ENCODE results near the gene C1orf21. TPM values are rescaled to one million over a fixed set of nuclear protein-coding genes. Genes with fewer than 3 reads are reported as not detected.

Gene C1orf21
- total and polyA plus RNA-seq, 2 donors (not counting 3 experiments of a cell fraction or from before 2014, with no cell fraction given), result 0.79 to 8.5 TPM

DNA sequence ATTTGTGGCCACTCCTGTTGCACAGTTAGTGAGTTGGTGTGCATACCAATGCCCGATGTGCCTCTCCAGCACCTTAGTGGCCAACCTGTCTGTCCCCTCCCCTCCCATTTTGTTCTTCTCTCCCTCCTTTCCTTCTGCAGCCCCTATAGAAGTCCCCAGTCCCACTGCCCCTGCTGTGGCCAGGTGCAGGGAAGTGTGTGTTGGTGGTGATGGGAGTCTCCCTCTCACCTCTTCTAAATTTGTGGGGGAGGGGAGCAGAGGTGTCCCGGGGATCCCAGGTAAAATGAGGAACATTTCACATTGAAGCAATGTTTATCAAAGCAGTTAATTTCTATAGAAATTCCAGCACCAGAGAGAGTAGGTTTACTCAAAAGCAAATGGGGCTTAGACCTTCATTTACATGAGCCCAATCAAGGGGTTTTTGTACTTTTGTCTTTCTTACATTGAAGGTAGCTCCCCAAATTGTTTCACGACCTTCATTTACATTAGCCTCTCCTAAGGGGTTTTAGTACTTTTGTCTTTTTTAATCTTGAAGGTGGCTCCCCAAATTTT lies 3.0 kb upstream of the C1orf21 start:
- Histone ChIP-seq H3K4me3 (replicated peaks in 1 of 3; ENCODE audit: insufficient read depth in 1 of 3, low read depth in 1 of 3, low read length in 3 of 3) (no peak overlapping the region), H3K27ac (ENCODE audit: insufficient read depth, low read depth, low read length) (no peak overlapping the region), H3K9me3 (replicated peaks; ENCODE audit: control insufficient read depth, insufficient read depth, low read length) (no peaks in the 10 kb centered on the region), H4K20me1 (replicated peaks; ENCODE audit: control insufficient read depth, extremely low read depth, insufficient read depth, low read length) (no peaks in the 10 kb centered on the region), H3K9ac (replicated peaks; ENCODE audit: extremely low read depth, insufficient read depth, low read length) (no peak overlapping the region), H3K4me2 (ENCODE audit: insufficient read depth, low read length) (no peak overlapping the region), H3K27me3 (ENCODE audit: control insufficient read depth in 2 of 2, insufficient read depth in 2 of 2, low read length in 2 of 2) (peaks cover 12 to 20% of the 10 kb centered on the region in 2 experiments), H3K36me3 (ENCODE audit: control insufficient read depth in 2 of 2, extremely low read depth in 1 of 2, insufficient read depth in 2 of 2, low read length in 2 of 2) (no peaks in the 10 kb centered on the region), H3K9me1 (replicated peaks; ENCODE audit: control insufficient read depth, extremely low read depth, insufficient read depth, low read length) (no peaks in the 10 kb centered on the region), H2AFZ (ENCODE audit: low read depth, low read length) (no peak overlapping the region), H3K4me1 (ENCODE audit: control insufficient read depth, extremely low read depth, insufficient read depth, low read length) (peaks cover 15% of the 10 kb centered on the region), H3K79me2 (ENCODE audit: control insufficient read depth, insufficient read depth, low read length) (no peaks in the 10 kb centered on the region)
- FAIRE-seq (no peak), DNase-seq (ENCODE audit: low read depth, low spot score) (no peak)
- dilution Hi-C loops (cut with MboI; ENCODE audit: extremely low pct_ligation_motif_present, low sequenced_read_pairs), result no loop called here
- no peak for TF ChIP-seq POLR2AphosphoS5 (IDR thresholded peaks at IDR 0.05; ENCODE audit: insufficient read depth, low read depth, low read length)
- no peak for TF ChIP-seq JUN (IDR thresholded peaks at IDR 0.05; ENCODE audit: borderline replicate concordance, insufficient read depth, insufficient read length, low read depth)
- TF ChIP-seq POLR2A (IDR thresholded peaks at IDR 0.05; ENCODE audit: low read depth, low read length), result no peak
- TF ChIP-seq FOS (IDR thresholded peaks at IDR 0.05; ENCODE audit: borderline replicate concordance, insufficient read depth, low read length), result no peak
- TF ChIP-seq, protein P1, sequence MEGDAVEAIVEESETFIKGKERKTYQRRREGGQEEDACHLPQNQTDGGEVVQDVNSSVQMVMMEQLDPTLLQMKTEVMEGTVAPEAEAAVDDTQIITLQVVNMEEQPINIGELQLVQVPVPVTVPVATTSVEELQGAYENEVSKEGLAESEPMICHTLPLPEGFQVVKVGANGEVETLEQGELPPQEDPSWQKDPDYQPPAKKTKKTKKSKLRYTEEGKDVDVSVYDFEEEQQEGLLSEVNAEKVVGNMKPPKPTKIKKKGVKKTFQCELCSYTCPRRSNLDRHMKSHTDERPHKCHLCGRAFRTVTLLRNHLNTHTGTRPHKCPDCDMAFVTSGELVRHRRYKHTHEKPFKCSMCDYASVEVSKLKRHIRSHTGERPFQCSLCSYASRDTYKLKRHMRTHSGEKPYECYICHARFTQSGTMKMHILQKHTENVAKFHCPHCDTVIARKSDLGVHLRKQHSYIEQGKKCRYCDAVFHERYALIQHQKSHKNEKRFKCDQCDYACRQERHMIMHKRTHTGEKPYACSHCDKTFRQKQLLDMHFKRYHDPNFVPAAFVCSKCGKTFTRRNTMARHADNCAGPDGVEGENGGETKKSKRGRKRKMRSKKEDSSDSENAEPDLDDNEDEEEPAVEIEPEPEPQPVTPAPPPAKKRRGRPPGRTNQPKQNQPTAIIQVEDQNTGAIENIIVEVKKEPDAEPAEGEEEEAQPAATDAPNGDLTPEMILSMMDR (IDR thresholded peaks at IDR 0.05; ENCODE audit: extremely low read depth in 1 of 2, insufficient read depth in 1 of 2, low read depth in 1 of 2, low read length in 2 of 2), result no peak
- no peak for TF ChIP-seq EZH2 (IDR thresholded peaks at IDR 0.05; ENCODE audit: borderline replicate concordance, low read depth, low read length, severe bottlenecking)
- no peak for TF ChIP-seq GATA2 (IDR thresholded peaks at IDR 0.05; ENCODE audit: insufficient read depth, insufficient read length, low read depth, low read length)
- no peak for TF ChIP-seq MYC (IDR thresholded peaks at IDR 0.05; ENCODE audit: low read depth, low read length)
- TF ChIP-seq, protein P2, sequence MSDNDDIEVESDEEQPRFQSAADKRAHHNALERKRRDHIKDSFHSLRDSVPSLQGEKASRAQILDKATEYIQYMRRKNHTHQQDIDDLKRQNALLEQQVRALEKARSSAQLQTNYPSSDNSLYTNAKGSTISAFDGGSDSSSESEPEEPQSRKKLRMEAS (IDR thresholded peaks at IDR 0.05; ENCODE audit: insufficient read depth, insufficient read length), result no peak
- no TSS peak for BruUV-seq (replicated peaks)
- POLR2A ChIA-PET, result no interaction called here
- intact Hi-C loops (cut with micrococcal nuclease), result no loop called here
- CTCF ChIA-PET, result no interaction called here
